Body of pancreas (tissue), 4 donors: Measurements from ENCODE around the gene HSD17B14. TPM values are rescaled to one million over a fixed set of nuclear protein-coding genes. Genes with fewer than 3 reads are reported as not detected.

Source experiments
- ATAC-seq: fragments of 150-250 bp; one replicate; pipeline ENCODE4 v1.9.1; 2016
- DNase-seq, 4 donors: peaks; one replicate each; pipeline ENCODE4 v3.0.0-alpha.2; 2019
- H3K27ac ChIP-seq, 4 donors: fragments of 200-600 bp; sonication (generic); 1 replicate in 3 of 4; 2 replicates in 1 of 4; pipeline versions ENCODE4 v1.5.1 to v1.6.1; 2016 to 2019; ENCODE audit warnings: mild to moderate bottlenecking in 1 of 4, mixed read lengths in 1 of 4, moderate library complexity in 1 of 4
- H3K27me3 ChIP-seq, 2 donors: fragments of 200-600 bp; sonication (generic); one replicate each; pipeline ENCODE4 v1.6.0; 2016; ENCODE audit warnings: mild to moderate bottlenecking in 1 of 2
- H3K36me3 ChIP-seq, 2 donors: fragments of 200-600 bp; sonication (generic); replicated peaks in 1 of 2; 2 replicates each; pipeline ENCODE4 v1.5.1; 2016; ENCODE audit warnings: low read depth in 2 of 2; ENCODE audit not compliant: insufficient read depth in 1 of 2
- H3K4me1 ChIP-seq: fragments of 200-600 bp; sonication (generic); one replicate; pipeline ENCODE4 v1.6.0; 2016
- H3K4me3 ChIP-seq, 2 donors: fragments of 200-600 bp; sonication (generic); 1 replicate in 1 of 2; 2 replicates in 1 of 2; pipeline ENCODE4 v1.5.1; 2016 to 2019
- H3K9me3 ChIP-seq, 3 donors: fragments of 200-600 bp; sonication (generic); 1 replicate in 2 of 3; 2 replicates in 1 of 3; pipeline ENCODE4 v1.5.1; 2016
- POLR2A ChIP-seq, 3 donors: fragments of 450-650 bp; IDR thresholded peaks; one replicate each; pipeline ENCODE4 v1.6.1; 2016; ENCODE audit warnings: antibody characterized with exemption in 3 of 3, mild to moderate bottlenecking in 2 of 3
- WGBS, 2 donors: methylation state at CpG; one replicate each; pipeline ENCODE4 v1.1.5; 2017; 5-methylcytosine and 5-hydroxymethylcytosine counted together
- intact Hi-C: fragments of 100-400 bp; cut with DNase I; formaldehyde crosslinking; loops from one replicate; pipeline ENCODE4 v1.15.1; 2023
- total RNA-seq, 2 donors: library from RNA; depleted of rRNA; stranded (reverse); fragments of >200 nt; gene quantifications; one replicate each; pipeline ENCODE4 v1.1.0, GENCODE V29; 2016
- TF ChIP-seq, protein P1 (sequence below), 7 experiments: fragments of 450-650 bp in 4 of 7; fragments of 200-600 bp in 3 of 7; sonication (generic) in 3 of 7; IDR thresholded peaks; one replicate each; pipeline ENCODE4 v1.5.1; 2016 to 2019; ENCODE audit warnings: antibody characterized with exemption in 7 of 7

HSD17B14 gene
- total RNA-seq, 2 donors from 2014 or later: 2.1 to 3.3 TPM

GRCh38 chr19:48830965-48831364 is 5.3 kb downstream of the HSD17B14 start:
- Histone ChIP-seq H3K27ac (no peak overlapping the region), H3K9me3 (no peaks in the 10 kb centered on the region), H3K27me3 (no peaks in the 10 kb centered on the region), H3K4me3 (no peak overlapping the region), H3K36me3 (no peaks in the 10 kb centered on the region), H3K4me1 (peaks cover 23% of the 10 kb centered on the region)
- 100% methylated on average over 4 of the region's 4 CpGs for WGBS, 2 donors
- no peak for TF ChIP-seq POLR2A (IDR thresholded peaks at IDR 0.05)
- TF ChIP-seq, protein P1, sequence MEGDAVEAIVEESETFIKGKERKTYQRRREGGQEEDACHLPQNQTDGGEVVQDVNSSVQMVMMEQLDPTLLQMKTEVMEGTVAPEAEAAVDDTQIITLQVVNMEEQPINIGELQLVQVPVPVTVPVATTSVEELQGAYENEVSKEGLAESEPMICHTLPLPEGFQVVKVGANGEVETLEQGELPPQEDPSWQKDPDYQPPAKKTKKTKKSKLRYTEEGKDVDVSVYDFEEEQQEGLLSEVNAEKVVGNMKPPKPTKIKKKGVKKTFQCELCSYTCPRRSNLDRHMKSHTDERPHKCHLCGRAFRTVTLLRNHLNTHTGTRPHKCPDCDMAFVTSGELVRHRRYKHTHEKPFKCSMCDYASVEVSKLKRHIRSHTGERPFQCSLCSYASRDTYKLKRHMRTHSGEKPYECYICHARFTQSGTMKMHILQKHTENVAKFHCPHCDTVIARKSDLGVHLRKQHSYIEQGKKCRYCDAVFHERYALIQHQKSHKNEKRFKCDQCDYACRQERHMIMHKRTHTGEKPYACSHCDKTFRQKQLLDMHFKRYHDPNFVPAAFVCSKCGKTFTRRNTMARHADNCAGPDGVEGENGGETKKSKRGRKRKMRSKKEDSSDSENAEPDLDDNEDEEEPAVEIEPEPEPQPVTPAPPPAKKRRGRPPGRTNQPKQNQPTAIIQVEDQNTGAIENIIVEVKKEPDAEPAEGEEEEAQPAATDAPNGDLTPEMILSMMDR (IDR thresholded peaks at IDR 0.05): no peak
- intact Hi-C loops: loop anchor here (5.0 to 10.0 kb wide), 2 partner anchors 34 to 176 kb away; no protein-coding TSS in a partner anchor
- DNase-seq: no peak
- ATAC-seq: no peak

DNA sequence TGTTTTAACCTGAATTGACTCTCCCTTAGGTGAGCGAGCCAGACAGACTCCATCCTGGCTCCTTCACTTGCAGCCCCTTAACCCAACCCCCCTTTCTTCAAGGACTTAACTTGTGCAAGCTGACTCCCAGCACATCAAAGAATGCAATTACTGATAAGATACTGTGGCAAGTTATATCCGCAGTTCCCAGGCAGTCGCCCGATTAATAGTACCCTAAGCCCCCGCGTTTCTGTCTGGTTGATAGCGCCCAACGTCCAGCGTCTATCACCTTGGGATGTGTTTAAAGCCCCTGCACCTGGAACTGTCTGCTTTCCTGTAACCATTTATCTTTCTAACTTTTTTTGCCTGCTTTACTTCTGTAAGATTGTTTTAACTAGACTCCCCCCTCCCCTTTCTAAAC is 6.2 kb downstream of the HSD17B14 start:
- ATAC-seq: no peak
- TF ChIP-seq, protein P1 (IDR thresholded peaks at IDR 0.05): no peak
- TF ChIP-seq POLR2A (IDR thresholded peaks at IDR 0.05): no peak
- H3K9me3 ChIP-seq: no peaks in the 10 kb centered on the region
- no peaks in the 10 kb centered on the region for H3K27me3 ChIP-seq
- no peaks in the 10 kb centered on the region for H3K36me3 ChIP-seq
- WGBS, 2 donors: 35 to 41% methylated on average over 9 of the region's 9 CpGs
- DNase-seq: no peak
- H3K4me1 ChIP-seq: peaks cover 19% of the 10 kb centered on the region
- no peak overlapping the region for H3K4me3 ChIP-seq
- no peak overlapping the region for H3K27ac ChIP-seq
- intact Hi-C loops: loop anchor here (5.0 to 10.0 kb wide), 2 partner anchors 33 to 175 kb away; no protein-coding TSS in a partner anchor

GRCh38 chr19:48826606-48827020 is 9.7 kb downstream of the HSD17B14 start:
- intact Hi-C loops: no loop called here
- ATAC-seq (peak; percentile 85), DNase-seq (peak; percentile 63 to 81 (median 74))
- WGBS, 2 donors: 56 to 61% methylated on average over 6 to 8 of the region's 8 CpGs
- no peaks in the 10 kb centered on the region for H3K27me3 ChIP-seq
- TF ChIP-seq, protein P1 (IDR thresholded peaks at IDR 0.05): peak in 6 of 7 experiments; percentile 11 to 69 (median 40)
- no peak for TF ChIP-seq POLR2A (IDR thresholded peaks at IDR 0.05)
- no peak overlapping the region for H3K4me3 ChIP-seq
- peaks cover 19% of the 10 kb centered on the region for H3K4me1 ChIP-seq
- H3K9me3 ChIP-seq: no peaks in the 10 kb centered on the region
- peak overlapping the region in 1 of 4 donors; percentile 56 for H3K27ac ChIP-seq
- H3K36me3 ChIP-seq: no peaks in the 10 kb centered on the region

DNA sequence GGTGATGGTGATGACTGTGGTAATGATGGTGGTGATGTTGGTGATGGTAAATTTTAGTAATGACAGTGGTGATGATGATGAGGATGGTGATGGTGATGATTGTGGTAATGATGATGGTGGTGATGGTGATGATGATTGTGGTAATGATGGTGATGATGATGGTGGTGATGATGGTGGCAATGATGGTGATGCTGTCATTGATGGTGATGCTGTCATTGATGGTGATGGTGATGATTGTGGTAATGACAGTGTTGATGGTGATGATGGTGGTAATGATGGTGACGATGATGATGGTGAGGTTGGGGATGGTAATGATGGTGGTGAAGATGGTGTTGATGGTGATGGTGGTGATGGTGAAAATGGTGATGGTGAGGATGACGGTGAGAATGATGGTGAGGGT is 13.8 kb downstream of the HSD17B14 start:
- intact Hi-C loops: no loop called here
- Histone ChIP-seq H3K36me3 (no peaks in the 10 kb centered on the region), H3K27me3 (no peaks in the 10 kb centered on the region), H3K9me3 (no peaks in the 10 kb centered on the region), H3K4me1 (peaks cover 42% of the 10 kb centered on the region), H3K27ac (no peak overlapping the region), H3K4me3 (no peak overlapping the region)
- no peak for DNase-seq
- 88 to 93% methylated on average over 2 of the region's 2 CpGs for WGBS, 2 donors
- ATAC-seq: no peak
- TF ChIP-seq, protein P1 (IDR thresholded peaks at IDR 0.05): no peak
- no peak for TF ChIP-seq POLR2A (IDR thresholded peaks at IDR 0.05)

GRCh38 chr19:48821633-48822032 is 14.7 kb downstream of the HSD17B14 start:
- H3K36me3 ChIP-seq: no peaks in the 10 kb centered on the region
- peaks cover 47% of the 10 kb centered on the region for H3K4me1 ChIP-seq
- H3K27ac ChIP-seq: no peak overlapping the region
- DNase-seq (no peak), ATAC-seq (no peak)
- TF ChIP-seq, protein P1 (IDR thresholded peaks at IDR 0.05): no peak
- no peak for TF ChIP-seq POLR2A (IDR thresholded peaks at IDR 0.05)
- intact Hi-C loops: no loop called here
- WGBS, 2 donors: 75 to 87% methylated on average over 5 of the region's 5 CpGs
- no peak overlapping the region for H3K4me3 ChIP-seq
- no peaks in the 10 kb centered on the region for H3K27me3 ChIP-seq
- no peaks in the 10 kb centered on the region for H3K9me3 ChIP-seq
